ENCODE results near the gene LIPT2.
"Not testable (repeated sequence)": the region's sequence is repeated elsewhere in the genome, so short reads cannot be mapped to it uniquely, and the experiment has no call there.

Gene LIPT2

GRCh38 chr11:74532501-74533246 lies 39.1 kb upstream of the LIPT2 start:
- TF ChIP-seq EZH2 (IDR thresholded peaks at IDR 0.05) = no peak
- no peak for TF ChIP-seq POLR2AphosphoS5 (IDR thresholded peaks at IDR 0.05; ENCODE audit: borderline replicate concordance, low read depth, low read length)
- no peak for TF ChIP-seq FOXP2 (optimal IDR thresholded peaks at IDR 0.05; ENCODE audit: control extremely low read depth, extremely low read length, insufficient read depth)
- DNase-seq (ENCODE audit: low read depth, low spot score) = no peak

DNA sequence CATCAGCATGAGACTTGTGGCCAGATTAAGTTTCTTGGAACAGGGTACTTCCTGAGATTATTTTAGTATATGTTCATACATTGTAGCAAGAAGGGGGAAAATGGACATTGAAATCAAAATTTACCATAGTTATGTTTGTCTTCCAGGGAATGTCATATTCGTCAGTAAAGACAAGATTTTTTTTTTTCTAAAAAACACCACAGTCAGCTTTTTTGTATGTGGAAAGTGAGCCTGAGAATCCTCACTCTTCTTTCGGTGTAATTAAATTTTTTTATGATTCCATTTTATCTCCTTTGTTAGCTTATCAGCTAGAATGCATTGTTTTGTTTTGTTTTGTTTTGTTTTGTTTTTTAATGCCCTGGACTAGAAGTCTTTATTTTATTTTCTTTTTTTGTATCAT lies 31.5 kb upstream of the LIPT2 start:
- TF ChIP-seq EZH2 (IDR thresholded peaks at IDR 0.05) (no peak), FOXP2 (optimal IDR thresholded peaks at IDR 0.05; ENCODE audit: control extremely low read depth, extremely low read length, insufficient read depth) (no peak), POLR2AphosphoS5 (IDR thresholded peaks at IDR 0.05; ENCODE audit: borderline replicate concordance, low read depth, low read length) (no peak)
- H3K9me3 ChIP-seq (ENCODE audit: low read depth, low read length) = no peaks in the 10 kb centered on the region
- H3K9ac ChIP-seq (ENCODE audit: insufficient read length) = no peak overlapping the region
- no peak for DNase-seq (ENCODE audit: low read depth, low spot score)
- H3K27ac ChIP-seq = no peak overlapping the region
- H3K4me3 ChIP-seq = no peak overlapping the region
- H3K36me3 ChIP-seq (ENCODE audit: insufficient read depth, low read length) = no peaks in the 10 kb centered on the region

More at GRCh38 chr11:74532501-74533246, 39.1 kb upstream of the LIPT2 start:
- no peak overlapping the region for H3K27ac ChIP-seq
- H3K9me3 ChIP-seq (ENCODE audit: low read depth, low read length) = no peaks in the 10 kb centered on the region; the same call in 1 of the 2 replicates
- H3K9ac ChIP-seq (ENCODE audit: insufficient read length) = no peak overlapping the region
- H3K4me3 ChIP-seq = no peak overlapping the region
- H3K36me3 ChIP-seq (ENCODE audit: insufficient read depth, low read length) = no peaks in the 10 kb centered on the region

- no peak for DNase-seq (ENCODE audit: low read depth, low spot score)
- H3K27ac ChIP-seq = no peak overlapping the region
- H3K4me3 ChIP-seq = no peak overlapping the region
- no peaks in the 10 kb centered on the region for H3K9me3 ChIP-seq (ENCODE audit: low read depth, low read length)
- no peak overlapping the region for H3K9ac ChIP-seq (ENCODE audit: insufficient read length)
- no peaks in the 10 kb centered on the region for H3K36me3 ChIP-seq (ENCODE audit: insufficient read depth, low read length)
- TF ChIP-seq EZH2 (IDR thresholded peaks at IDR 0.05) = no peak
- no peak for TF ChIP-seq FOXP2 (optimal IDR thresholded peaks at IDR 0.05; ENCODE audit: control extremely low read depth, extremely low read length, insufficient read depth)
- TF ChIP-seq POLR2AphosphoS5 (IDR thresholded peaks at IDR 0.05; ENCODE audit: borderline replicate concordance, low read depth, low read length) = no peak
Observed at GRCh38 chr11:74524501-74524900, 31.0 kb upstream of the LIPT2 start.

DNA sequence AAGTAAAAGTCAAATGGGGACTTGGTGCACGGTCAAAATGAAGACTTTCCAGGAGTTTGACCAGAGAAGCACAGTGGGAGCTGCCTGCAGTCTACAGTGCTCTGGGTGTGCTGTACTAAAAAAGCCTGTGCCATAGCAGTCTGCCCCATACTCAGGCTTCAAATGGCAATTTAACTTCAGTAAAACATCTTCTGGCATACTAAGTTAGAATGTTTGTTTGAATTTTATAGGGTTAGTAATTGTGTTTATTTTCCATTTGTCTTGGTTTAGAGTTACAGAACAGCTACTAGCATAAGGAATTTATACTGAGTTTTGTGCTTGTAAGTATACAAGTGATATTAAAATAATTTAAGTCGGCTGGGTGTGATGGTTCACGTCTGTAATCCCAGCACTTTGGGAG lies 29.3 kb upstream of the LIPT2 start:
- Histone ChIP-seq H3K4me3 (no peak overlapping the region), H3K9me3 (ENCODE audit: low read depth, low read length) (no peaks in the 10 kb centered on the region), H3K36me3 (ENCODE audit: insufficient read depth, low read length) (no peaks in the 10 kb centered on the region), H3K27ac (no peak overlapping the region), H3K9ac (ENCODE audit: insufficient read length) (no peak overlapping the region)
- TF ChIP-seq FOXP2 (optimal IDR thresholded peaks at IDR 0.05; ENCODE audit: control extremely low read depth, extremely low read length, insufficient read depth) = no peak
- TF ChIP-seq EZH2 (IDR thresholded peaks at IDR 0.05) = no peak
- TF ChIP-seq POLR2AphosphoS5 (IDR thresholded peaks at IDR 0.05; ENCODE audit: borderline replicate concordance, low read depth, low read length) = no peak
- DNase-seq (ENCODE audit: low read depth, low spot score) = no peak

GRCh38 chr11:74521666-74522252 lies 28.2 kb upstream of the LIPT2 start:
- no peak for DNase-seq (ENCODE audit: low read depth, low spot score)
- Histone ChIP-seq H3K36me3 (ENCODE audit: insufficient read depth, low read length) (no peaks in the 10 kb centered on the region), H3K9me3 (ENCODE audit: low read depth, low read length) (no peaks in the 10 kb centered on the region), H3K27ac (no peak overlapping the region), H3K9ac (ENCODE audit: insufficient read length) (no peak overlapping the region), H3K4me3 (no peak overlapping the region)
- TF ChIP-seq EZH2 (IDR thresholded peaks at IDR 0.05) = no peak
- TF ChIP-seq POLR2AphosphoS5 (IDR thresholded peaks at IDR 0.05; ENCODE audit: borderline replicate concordance, low read depth, low read length) = no peak

- TF ChIP-seq EZH2 (IDR thresholded peaks at IDR 0.05) = no peak
- TF ChIP-seq FOXP2 (optimal IDR thresholded peaks at IDR 0.05; ENCODE audit: control extremely low read depth, extremely low read length, insufficient read depth) = no peak
- no peak for TF ChIP-seq POLR2AphosphoS5 (IDR thresholded peaks at IDR 0.05; ENCODE audit: borderline replicate concordance, low read depth, low read length)
- Histone ChIP-seq H3K4me3 (no peak overlapping the region), H3K9ac (ENCODE audit: insufficient read length) (no peak overlapping the region), H3K36me3 (ENCODE audit: insufficient read depth, low read length) (no peaks in the 10 kb centered on the region), H3K9me3 (ENCODE audit: low read depth, low read length) (no peaks in the 10 kb centered on the region), H3K27ac (no peak overlapping the region)
- DNase-seq (ENCODE audit: low read depth, low spot score) = no peak
Observed at GRCh38 chr11:74520927-74521665, 27.6 kb upstream of the LIPT2 start.

- H3K27ac ChIP-seq = no peak overlapping the region
- H3K4me3 ChIP-seq = no peak overlapping the region
- no peak for TF ChIP-seq EZH2 (IDR thresholded peaks at IDR 0.05)
- no peak for TF ChIP-seq FOXP2 (optimal IDR thresholded peaks at IDR 0.05; ENCODE audit: control extremely low read depth, extremely low read length, insufficient read depth)
- TF ChIP-seq POLR2AphosphoS5 (IDR thresholded peaks at IDR 0.05; ENCODE audit: borderline replicate concordance, low read depth, low read length) = no peak
- DNase-seq (ENCODE audit: low read depth, low spot score) = no peak
- no peaks in the 10 kb centered on the region for H3K9me3 ChIP-seq (ENCODE audit: low read depth, low read length)
- H3K9ac ChIP-seq (ENCODE audit: insufficient read length) = no peak overlapping the region
- no peaks in the 10 kb centered on the region for H3K36me3 ChIP-seq (ENCODE audit: insufficient read depth, low read length)
Observed at GRCh38 chr11:74520316-74520715, 26.8 kb upstream of the LIPT2 start.

DNA sequence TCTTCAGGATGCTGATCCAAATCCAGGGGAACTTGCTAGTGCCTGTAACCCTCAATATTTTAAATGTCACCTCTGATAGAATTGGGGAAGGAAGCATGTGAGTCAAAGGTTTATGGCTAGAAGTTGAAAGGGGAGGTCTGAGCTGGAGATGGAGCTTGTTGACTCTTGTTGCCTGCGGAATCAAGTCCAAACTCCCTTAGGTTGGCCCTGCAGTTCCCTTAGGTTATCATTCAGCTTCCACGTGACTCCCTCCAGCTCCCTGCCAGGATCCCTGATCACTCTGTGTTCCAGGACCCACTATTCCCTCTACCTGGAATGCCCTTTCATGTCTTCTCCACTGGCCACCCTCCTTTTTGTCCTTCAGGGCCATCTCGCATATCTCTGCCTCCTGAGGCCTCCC lies 26.2 kb upstream of the LIPT2 start:
- no peak overlapping the region for H3K9ac ChIP-seq (ENCODE audit: insufficient read length)

DNA sequence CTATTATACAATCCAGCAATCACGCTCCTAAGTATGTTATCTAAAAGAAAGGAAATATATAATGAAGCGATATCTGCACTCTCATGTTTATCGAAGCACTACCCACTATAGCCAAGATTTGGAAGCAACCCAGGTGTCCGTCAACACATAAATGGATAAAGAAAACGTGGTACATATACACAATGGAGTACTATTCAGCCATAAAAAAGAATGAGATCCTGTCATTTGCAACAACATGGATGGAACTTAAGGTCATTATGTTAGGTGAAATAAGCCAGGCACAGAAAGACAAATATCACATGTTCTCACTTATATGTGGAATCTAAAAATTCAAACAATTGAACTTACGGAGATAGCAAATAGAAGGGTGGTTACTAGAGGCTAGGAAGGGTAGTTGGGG lies 24.1 kb upstream of the LIPT2 start:
- DNase-seq (ENCODE audit: low read depth, low spot score); H3K4me3 ChIP-seq: not testable (repeated sequence)

More for the DNA sequence above, 26.2 kb upstream of the LIPT2 start:
- no peak overlapping the region for H3K27ac ChIP-seq
- no peaks in the 10 kb centered on the region for H3K9me3 ChIP-seq (ENCODE audit: low read depth, low read length)
- TF ChIP-seq POLR2AphosphoS5 (IDR thresholded peaks at IDR 0.05; ENCODE audit: borderline replicate concordance, low read depth, low read length) (no peak), FOXP2 (optimal IDR thresholded peaks at IDR 0.05; ENCODE audit: control extremely low read depth, extremely low read length, insufficient read depth) (no peak), EZH2 (IDR thresholded peaks at IDR 0.05) (no peak)
- H3K36me3 ChIP-seq (ENCODE audit: insufficient read depth, low read length) = no peaks in the 10 kb centered on the region
- no peak for DNase-seq (ENCODE audit: low read depth, low spot score)
- H3K4me3 ChIP-seq = no peak overlapping the region

More for the DNA sequence above, 24.1 kb upstream of the LIPT2 start:
- not testable (repeated sequence) for H3K27ac ChIP-seq; H3K9me3 ChIP-seq (ENCODE audit: low read depth, low read length); H3K9ac ChIP-seq (ENCODE audit: insufficient read length); H3K36me3 ChIP-seq (ENCODE audit: insufficient read depth, low read length)
